ENCODE data around the gene RPS24. TPM values are rescaled to one million over a fixed set of nuclear protein-coding genes. Genes with fewer than 3 reads are reported as not detected.

The RPS24 gene
- total RNA-seq, 1 experiment from 2014 or later: 1,553 TPM

- TF ChIP-seq EZH2 (IDR thresholded peaks at IDR 0.05; ENCODE audit: borderline replicate concordance, low read depth, low read length, poor library complexity, severe bottlenecking) (no peak), CTCF (conservative IDR thresholded peaks at IDR 0.05; ENCODE audit: low read depth, low read length) (no peak)
- no peaks in the 10 kb centered on the region for H3K9me3 ChIP-seq (ENCODE audit: low read depth, low read length, poor library complexity, severe bottlenecking)
- H3K4me1 ChIP-seq (ENCODE audit: insufficient read depth, low read length, poor library complexity, severe bottlenecking): peaks cover 41% of the 10 kb centered on the region
- no peak overlapping the region for H3K27ac ChIP-seq (ENCODE audit: low read depth, low read length, poor library complexity, severe bottlenecking)
- no peaks in the 10 kb centered on the region for H3K27me3 ChIP-seq (replicated peaks; ENCODE audit: insufficient read depth, low read depth, low read length, poor library complexity)
- DNase-seq (ENCODE audit: low spot score): no peak
- intact Hi-C loops (cut with micrococcal nuclease; ENCODE audit: unreplicated experiment): no loop called here
- H3K36me3 ChIP-seq (ENCODE audit: insufficient read depth, low read length, poor library complexity, severe bottlenecking): peaks cover 62% of the 10 kb centered on the region
- H3K4me3 ChIP-seq (ENCODE audit: low read depth, low read length, poor library complexity, severe bottlenecking): peak overlapping the region; percentile 81
- no TSS peak for BruUV-seq (replicated peaks)
- CTCF ChIA-PET: no interaction called here
- POLR2A ChIA-PET (ENCODE audit: low non-redundant PET): no interaction called here
Observed at GRCh38 chr10:78035933-78036583, 2.4 kb downstream of the RPS24 start.

- H3K27ac ChIP-seq (ENCODE audit: low read depth, low read length, poor library complexity, severe bottlenecking): no peak overlapping the region
- intact Hi-C loops (cut with micrococcal nuclease; ENCODE audit: unreplicated experiment): no loop called here
- no TSS peak for BruUV-seq (replicated peaks)
- ChIA-PET CTCF (interaction anchor here (0.6 kb wide), 1 partner anchor 11 kb away, joined by 6 read pairs; no protein-coding TSS in a partner anchor), POLR2A (ENCODE audit: low non-redundant PET) (no interaction called here)
- TF ChIP-seq EZH2 (IDR thresholded peaks at IDR 0.05; ENCODE audit: borderline replicate concordance, low read depth, low read length, poor library complexity, severe bottlenecking) (no peak), CTCF (conservative IDR thresholded peaks at IDR 0.05; ENCODE audit: low read depth, low read length) (no peak)
- peaks cover 79% of the 10 kb centered on the region for H3K36me3 ChIP-seq (ENCODE audit: insufficient read depth, low read length, poor library complexity, severe bottlenecking)
- peaks cover 48% of the 10 kb centered on the region for H3K4me1 ChIP-seq (ENCODE audit: insufficient read depth, low read length, poor library complexity, severe bottlenecking)
- no peak for DNase-seq (ENCODE audit: low spot score)
- H3K27me3 ChIP-seq (replicated peaks; ENCODE audit: insufficient read depth, low read depth, low read length, poor library complexity): no peaks in the 10 kb centered on the region
- H3K4me3 ChIP-seq (ENCODE audit: low read depth, low read length, poor library complexity, severe bottlenecking): no peak overlapping the region
- no peaks in the 10 kb centered on the region for H3K9me3 ChIP-seq (ENCODE audit: low read depth, low read length, poor library complexity, severe bottlenecking)
Observed at GRCh38 chr10:78038105-78038504, 4.4 kb downstream of the RPS24 start.

- TF ChIP-seq CTCF (conservative IDR thresholded peaks at IDR 0.05; ENCODE audit: low read depth, low read length) (no peak), EZH2 (IDR thresholded peaks at IDR 0.05; ENCODE audit: borderline replicate concordance, low read depth, low read length, poor library complexity, severe bottlenecking) (no peak)
- Histone ChIP-seq H3K27ac (ENCODE audit: low read depth, low read length, poor library complexity, severe bottlenecking) (no peak overlapping the region), H3K9me3 (ENCODE audit: low read depth, low read length, poor library complexity, severe bottlenecking) (no peaks in the 10 kb centered on the region), H3K4me1 (ENCODE audit: insufficient read depth, low read length, poor library complexity, severe bottlenecking) (peaks cover 54% of the 10 kb centered on the region), H3K4me3 (ENCODE audit: low read depth, low read length, poor library complexity, severe bottlenecking) (no peak overlapping the region), H3K27me3 (replicated peaks; ENCODE audit: insufficient read depth, low read depth, low read length, poor library complexity) (no peaks in the 10 kb centered on the region), H3K36me3 (ENCODE audit: insufficient read depth, low read length, poor library complexity, severe bottlenecking) (peaks cover 79% of the 10 kb centered on the region)
- intact Hi-C loops (cut with micrococcal nuclease; ENCODE audit: unreplicated experiment): no loop called here
- POLR2A ChIA-PET (ENCODE audit: low non-redundant PET): no interaction called here
- BruUV-seq (replicated peaks): no TSS peak
- CTCF ChIA-PET: no interaction called here
- no peak for DNase-seq (ENCODE audit: low spot score)
Observed at GRCh38 chr10:78038791-78039547, 5.3 kb downstream of the RPS24 start.

Measured in A673 (cell line).